Measurements from ENCODE around the gene LRRC56.

The LRRC56 gene

GRCh38 chr11:574632-575312, 37.4 kb downstream of the LRRC56 start:
- in situ Hi-C loops (cut with HindIII; ENCODE audit: low sequenced_read_pairs) = no loop called here
- H3K4me3 ChIP-seq (ENCODE audit: low read depth, low read length) = peak overlapping the region; percentile 48
- DNase-seq (ENCODE audit: low read depth, low spot score) = no peak
- no peak for TF ChIP-seq CTCF (IDR thresholded peaks at IDR 0.05; ENCODE audit: low read depth, low read length)

- peak; percentile 12 for DNase-seq (ENCODE audit: low read depth, low spot score)
- in situ Hi-C loops (cut with HindIII; ENCODE audit: low sequenced_read_pairs) = no loop called here
- H3K4me3 ChIP-seq (ENCODE audit: low read depth, low read length) = peak overlapping the region; percentile 48
- TF ChIP-seq CTCF (IDR thresholded peaks at IDR 0.05; ENCODE audit: low read depth, low read length) = no peak
These were observed 38.1 kb downstream of the LRRC56 start for GRCh38 chr11:575313-575995.

GRCh38 chr11:575996-576768, 38.9 kb downstream of the LRRC56 start, which contains the start of gene PHRF1:
Gene PHRF1 (plus strand): TSS chr11:576470. CDS start chr11:581513, 5,043 bp downstream.
- H3K4me3 ChIP-seq (ENCODE audit: low read depth, low read length) = peak within 1 kb of the TSS; percentile 80
- TF ChIP-seq CTCF (IDR thresholded peaks at IDR 0.05; ENCODE audit: low read depth, low read length) = no peak
- DNase-seq (ENCODE audit: low read depth, low spot score) = peak; percentile 96
- in situ Hi-C loops (cut with HindIII; ENCODE audit: low sequenced_read_pairs) = no loop called here

GRCh38 chr11:576811-577610, 39.7 kb downstream of the LRRC56 start:
- TF ChIP-seq CTCF (IDR thresholded peaks at IDR 0.05; ENCODE audit: low read depth, low read length) = no peak
- in situ Hi-C loops (cut with HindIII; ENCODE audit: low sequenced_read_pairs) = no loop called here

GRCh38 chr11:577611-577894, 40.2 kb downstream of the LRRC56 start:
- no peak for DNase-seq (ENCODE audit: low read depth, low spot score)
- in situ Hi-C loops (cut with HindIII; ENCODE audit: low sequenced_read_pairs) = no loop called here
- no peak for TF ChIP-seq CTCF (IDR thresholded peaks at IDR 0.05; ENCODE audit: low read depth, low read length)
- peak overlapping the region; percentile 80 for H3K4me3 ChIP-seq (ENCODE audit: low read depth, low read length)

More at GRCh38 chr11:576811-577610, 39.7 kb downstream of the LRRC56 start:
- H3K4me3 ChIP-seq (ENCODE audit: low read depth, low read length) = peak overlapping the region; percentile 80
- no peak for DNase-seq (ENCODE audit: low read depth, low spot score)
